Measurements from ENCODE around the gene USF3.

The USF3 gene

GRCh38 chr3:113602256-113602655, 94.2 kb downstream of the USF3 start:
- H3K4me3 ChIP-seq (ENCODE audit: control insufficient read depth, low read depth, low read length), result no peak overlapping the region
- no peak for DNase-seq (ENCODE audit: low read depth)
- TF ChIP-seq, protein P1, sequence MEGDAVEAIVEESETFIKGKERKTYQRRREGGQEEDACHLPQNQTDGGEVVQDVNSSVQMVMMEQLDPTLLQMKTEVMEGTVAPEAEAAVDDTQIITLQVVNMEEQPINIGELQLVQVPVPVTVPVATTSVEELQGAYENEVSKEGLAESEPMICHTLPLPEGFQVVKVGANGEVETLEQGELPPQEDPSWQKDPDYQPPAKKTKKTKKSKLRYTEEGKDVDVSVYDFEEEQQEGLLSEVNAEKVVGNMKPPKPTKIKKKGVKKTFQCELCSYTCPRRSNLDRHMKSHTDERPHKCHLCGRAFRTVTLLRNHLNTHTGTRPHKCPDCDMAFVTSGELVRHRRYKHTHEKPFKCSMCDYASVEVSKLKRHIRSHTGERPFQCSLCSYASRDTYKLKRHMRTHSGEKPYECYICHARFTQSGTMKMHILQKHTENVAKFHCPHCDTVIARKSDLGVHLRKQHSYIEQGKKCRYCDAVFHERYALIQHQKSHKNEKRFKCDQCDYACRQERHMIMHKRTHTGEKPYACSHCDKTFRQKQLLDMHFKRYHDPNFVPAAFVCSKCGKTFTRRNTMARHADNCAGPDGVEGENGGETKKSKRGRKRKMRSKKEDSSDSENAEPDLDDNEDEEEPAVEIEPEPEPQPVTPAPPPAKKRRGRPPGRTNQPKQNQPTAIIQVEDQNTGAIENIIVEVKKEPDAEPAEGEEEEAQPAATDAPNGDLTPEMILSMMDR (conservative IDR thresholded peaks at IDR 0.05; ENCODE audit: control insufficient read depth, insufficient read depth, low read depth, low read length), result no peak

- TF ChIP-seq, protein P1 (conservative IDR thresholded peaks at IDR 0.05; ENCODE audit: control insufficient read depth, insufficient read depth, low read depth, low read length), result no peak
- DNase-seq (ENCODE audit: low read depth), result no peak
- H3K4me3 ChIP-seq (ENCODE audit: control insufficient read depth, low read depth, low read length), result no peak overlapping the region
Observed at GRCh38 chr3:113601240-113601639, 95.2 kb downstream of the USF3 start.

DNA sequence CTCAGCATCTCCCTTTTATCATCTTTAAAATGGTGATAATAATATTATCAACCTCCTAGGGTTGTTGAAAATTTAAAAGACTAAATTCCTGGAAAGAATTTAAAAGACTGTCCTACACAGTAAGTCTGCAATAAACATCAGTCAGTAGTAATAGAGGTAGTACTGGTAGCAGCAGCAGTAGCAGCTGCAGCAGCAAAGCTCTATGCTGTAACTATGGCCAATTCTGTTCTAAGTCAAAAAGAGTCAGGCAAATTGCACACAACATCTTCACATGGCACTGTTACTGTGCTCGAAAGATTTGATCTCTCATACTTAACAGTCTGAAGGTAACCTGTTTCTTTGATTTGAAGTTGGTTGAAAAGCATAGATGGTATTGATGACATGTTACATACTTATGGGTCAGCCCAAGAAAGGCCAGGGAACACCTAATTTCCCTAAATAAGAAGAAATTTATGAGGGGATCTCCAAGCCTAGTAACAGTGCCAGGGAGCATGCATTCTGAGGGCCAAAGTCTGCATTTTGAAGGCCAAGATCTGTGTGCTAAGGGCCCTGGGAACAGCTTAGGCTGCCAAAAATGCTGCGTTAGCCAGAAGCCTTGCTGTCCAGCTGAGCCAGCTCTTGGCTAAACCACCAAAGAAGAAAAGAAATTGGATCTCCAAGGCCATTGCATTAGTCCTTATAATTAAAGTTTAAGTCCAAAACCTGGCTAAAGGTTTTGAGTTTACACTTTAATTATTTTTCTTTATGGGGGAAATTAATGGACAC, 95.8 kb downstream of the USF3 start:
- TF ChIP-seq, protein P1 (conservative IDR thresholded peaks at IDR 0.05; ENCODE audit: control insufficient read depth, insufficient read depth, low read depth, low read length), result no peak
- no peak for DNase-seq (ENCODE audit: low read depth)
- H3K4me3 ChIP-seq (ENCODE audit: control insufficient read depth, low read depth, low read length), result no peak overlapping the region
